ENCODE data around the gene ABCC1. TPM values are rescaled to one million over a fixed set of nuclear protein-coding genes. Genes with fewer than 3 reads are reported as not detected.

ABCC1 gene
- total RNA-seq, 1 experiment from 2014 or later: 61.9 TPM

GRCh38 chr16:15966420-15966819, 17.0 kb downstream of the ABCC1 start:
- CTCF ChIA-PET: interaction anchor here (1.0 to 2.0 kb wide), 3 partner anchors 75 to 189 kb away, joined by 3 to 6 read pairs (median 6); no protein-coding TSS in a partner anchor
- ATAC-seq (no peak), DNase-seq (ENCODE audit: low spot score) (no peak)
- Mint-ChIP-seq H3K4me1 (peaks cover 62% of the 10 kb centered on the region), H3K36me3 (peaks cover 33% of the 10 kb centered on the region), H3K27ac (peak overlapping the region; percentile 77), H3K9me3 (peaks cover 27% of the 10 kb centered on the region), H3K4me3 (no peak overlapping the region), H3K27me3 (ENCODE audit: low read depth) (no peaks in the 10 kb centered on the region; the same call in 1 of the 2 replicates)
- TF ChIP-seq KAT7 (CRISPR knock-in tag; IDR thresholded peaks at IDR 0.05; ENCODE audit: borderline replicate concordance) (no peak), FOXK1 (CRISPR knock-in tag; IDR thresholded peaks at IDR 0.05) (no peak), OVOL2 (CRISPR knock-in tag; IDR thresholded peaks at IDR 0.05; ENCODE audit: borderline replicate concordance) (no peak), JUN (CRISPR knock-in tag; IDR thresholded peaks at IDR 0.05) (no peak), ZNF396 (CRISPR knock-in tag; IDR thresholded peaks at IDR 0.05; ENCODE audit: borderline replicate concordance) (no peak), ZNF671 (CRISPR knock-in tag; IDR thresholded peaks at IDR 0.05) (no peak)
- TF ChIP-seq, protein P1, sequence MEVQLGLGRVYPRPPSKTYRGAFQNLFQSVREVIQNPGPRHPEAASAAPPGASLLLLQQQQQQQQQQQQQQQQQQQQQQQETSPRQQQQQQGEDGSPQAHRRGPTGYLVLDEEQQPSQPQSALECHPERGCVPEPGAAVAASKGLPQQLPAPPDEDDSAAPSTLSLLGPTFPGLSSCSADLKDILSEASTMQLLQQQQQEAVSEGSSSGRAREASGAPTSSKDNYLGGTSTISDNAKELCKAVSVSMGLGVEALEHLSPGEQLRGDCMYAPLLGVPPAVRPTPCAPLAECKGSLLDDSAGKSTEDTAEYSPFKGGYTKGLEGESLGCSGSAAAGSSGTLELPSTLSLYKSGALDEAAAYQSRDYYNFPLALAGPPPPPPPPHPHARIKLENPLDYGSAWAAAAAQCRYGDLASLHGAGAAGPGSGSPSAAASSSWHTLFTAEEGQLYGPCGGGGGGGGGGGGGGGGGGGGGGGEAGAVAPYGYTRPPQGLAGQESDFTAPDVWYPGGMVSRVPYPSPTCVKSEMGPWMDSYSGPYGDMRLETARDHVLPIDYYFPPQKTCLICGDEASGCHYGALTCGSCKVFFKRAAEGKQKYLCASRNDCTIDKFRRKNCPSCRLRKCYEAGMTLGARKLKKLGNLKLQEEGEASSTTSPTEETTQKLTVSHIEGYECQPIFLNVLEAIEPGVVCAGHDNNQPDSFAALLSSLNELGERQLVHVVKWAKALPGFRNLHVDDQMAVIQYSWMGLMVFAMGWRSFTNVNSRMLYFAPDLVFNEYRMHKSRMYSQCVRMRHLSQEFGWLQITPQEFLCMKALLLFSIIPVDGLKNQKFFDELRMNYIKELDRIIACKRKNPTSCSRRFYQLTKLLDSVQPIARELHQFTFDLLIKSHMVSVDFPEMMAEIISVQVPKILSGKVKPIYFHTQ (CRISPR knock-in tag; IDR thresholded peaks at IDR 0.05): no peak
- POLR2A ChIA-PET: no interaction called here

- peaks cover 25% of the 10 kb centered on the region for H3K9me3 Mint-ChIP-seq
- DNase-seq (ENCODE audit: low spot score) (no peak), ATAC-seq (no peak)
- H3K4me1 Mint-ChIP-seq: peaks cover 62% of the 10 kb centered on the region
- no peak overlapping the region for H3K4me3 Mint-ChIP-seq
- H3K27ac Mint-ChIP-seq: peak overlapping the region; percentile 77
- TF ChIP-seq NR1H2 (CRISPR knock-in tag; IDR thresholded peaks at IDR 0.05) (no peak), ZNF396 (CRISPR knock-in tag; IDR thresholded peaks at IDR 0.05; ENCODE audit: borderline replicate concordance) (no peak), ELF4 (CRISPR knock-in tag; IDR thresholded peaks at IDR 0.05; ENCODE audit: low read depth) (no peak), CREM (CRISPR knock-in tag; IDR thresholded peaks at IDR 0.05) (no peak), ZNF121 (CRISPR knock-in tag; IDR thresholded peaks at IDR 0.05) (no peak), ETV6 (CRISPR knock-in tag; IDR thresholded peaks at IDR 0.05) (no peak), FOXJ3 (CRISPR knock-in tag; IDR thresholded peaks at IDR 0.05; ENCODE audit: borderline replicate concordance) (no peak), JUN (CRISPR knock-in tag; IDR thresholded peaks at IDR 0.05) (no peak), USF2 (CRISPR knock-in tag; IDR thresholded peaks at IDR 0.05) (no peak), ZNF263 (CRISPR knock-in tag; IDR thresholded peaks at IDR 0.05; ENCODE audit: low read depth) (no peak), GTF2I (CRISPR knock-in tag; conservative IDR thresholded peaks at IDR 0.05) (no peak), MYBL2 (CRISPR knock-in tag; IDR thresholded peaks at IDR 0.05) (no peak), MXD4 (CRISPR knock-in tag; IDR thresholded peaks at IDR 0.05; ENCODE audit: borderline replicate concordance) (no peak), E2F1 (CRISPR knock-in tag; IDR thresholded peaks at IDR 0.05) (no peak)
- TF ChIP-seq, protein P1 (CRISPR knock-in tag; IDR thresholded peaks at IDR 0.05): no peak
- TF ChIP-seq, protein P2, sequence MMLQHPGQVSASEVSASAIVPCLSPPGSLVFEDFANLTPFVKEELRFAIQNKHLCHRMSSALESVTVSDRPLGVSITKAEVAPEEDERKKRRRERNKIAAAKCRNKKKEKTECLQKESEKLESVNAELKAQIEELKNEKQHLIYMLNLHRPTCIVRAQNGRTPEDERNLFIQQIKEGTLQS (CRISPR knock-in tag; conservative IDR thresholded peaks at IDR 0.05): no peak
- POLR2A ChIA-PET: no interaction called here
- no peaks in the 10 kb centered on the region; the same call in 1 of the 2 replicates for H3K27me3 Mint-ChIP-seq (ENCODE audit: low read depth)
- H3K36me3 Mint-ChIP-seq: peaks cover 32% of the 10 kb centered on the region
- CTCF ChIA-PET: interaction anchor here (1.5 to 2.0 kb wide), 2 partner anchors 74 to 92 kb away, joined by 6 read pairs; no protein-coding TSS in a partner anchor
Observed at GRCh38 chr16:15966836-15967546, 17.6 kb downstream of the ABCC1 start.

Data from WTC11 (cell line).